Activated CD8-positive, alpha-beta memory T cell treated with anti-CD3 and anti-CD28 coated beads for 36 hours (primary cell): ENCODE results near the gene LMNTD1. TPM values are rescaled to one million over a fixed set of nuclear protein-coding genes. Genes with fewer than 3 reads are reported as not detected.
"Not testable (repeated sequence)": the region's sequence is repeated elsewhere in the genome, so short reads cannot be mapped to it uniquely, and the experiment has no call there.

Experiments used
- CTCF ChIA-PET: fragments of 350-600 bp; sonication (Branson Sonifier 250); formaldehyde crosslinking; loops from one replicate; lab custom pipeline; 2021; ENCODE audit warnings: antibody characterized with exemption; lab: Charles Lee
- POLR2A ChIA-PET: fragments of 350-600 bp; sonication (Branson Sonifier 250); formaldehyde crosslinking; loops from one replicate; lab custom pipeline; 2021; ENCODE audit warnings: antibody characterized with exemption; lab: Charles Lee
- total RNA-seq, 2 experiments: library from RNA; stranded (reverse); gene quantifications; one replicate each; pipeline ENCODE4 v1.2.3, GENCODE V29; 2021

LMNTD1 gene
- not detected for total RNA-seq

GRCh38 chr12:25553098-25553497 lies at the start of gene LMNTD1:
LMNTD1 (minus strand) TSS chr12:25553283; CDS start chr12:25552959, 324 bp downstream.
- CTCF ChIA-PET = interaction anchor here (1.5 kb wide), 1 partner anchor 55 kb away, joined by 4 read pairs; no protein-coding TSS in a partner anchor
- POLR2A ChIA-PET = no interaction called here

- ChIA-PET CTCF (no interaction called here), POLR2A (no interaction called here)
Observed at GRCh38 chr12:25598956-25599355, 45.9 kb upstream of the LMNTD1 start.

GRCh38 chr12:25595496-25595895 lies 42.4 kb upstream of the LMNTD1 start:
- CTCF ChIA-PET, POLR2A ChIA-PET: not testable (repeated sequence)

- ChIA-PET POLR2A (no interaction called here), CTCF (no interaction called here)
Observed at GRCh38 chr12:25594376-25594775, 41.3 kb upstream of the LMNTD1 start.

GRCh38 chr12:25592725-25593495 lies 39.8 kb upstream of the LMNTD1 start:
- ChIA-PET POLR2A (no interaction called here), CTCF (interaction anchor here (0.7 kb wide), 1 partner anchor 1153 kb away, joined by 3 read pairs; no protein-coding TSS in a partner anchor)

GRCh38 chr12:25591144-25591543 lies 38.1 kb upstream of the LMNTD1 start:
- CTCF ChIA-PET = no interaction called here
- POLR2A ChIA-PET = no interaction called here

GRCh38 chr12:25590011-25590721 lies 37.1 kb upstream of the LMNTD1 start:
- ChIA-PET POLR2A (no interaction called here), CTCF (no interaction called here)

GRCh38 chr12:25587346-25587745 lies 34.3 kb upstream of the LMNTD1 start:
- ChIA-PET POLR2A (no interaction called here), CTCF (no interaction called here)

GRCh38 chr12:25585662-25586061 lies 32.6 kb upstream of the LMNTD1 start:
- CTCF ChIA-PET = no interaction called here
- POLR2A ChIA-PET = no interaction called here

- ChIA-PET CTCF (no interaction called here), POLR2A (no interaction called here)
Observed at GRCh38 chr12:25585021-25585523, 32.0 kb upstream of the LMNTD1 start.

GRCh38 chr12:25584596-25584995 lies 31.5 kb upstream of the LMNTD1 start:
- ChIA-PET POLR2A (no interaction called here), CTCF (no interaction called here)

GRCh38 chr12:25583545-25583944 lies 30.5 kb upstream of the LMNTD1 start:
- ChIA-PET CTCF (no interaction called here), POLR2A (no interaction called here)

GRCh38 chr12:25581067-25581466 lies 28.0 kb upstream of the LMNTD1 start:
- CTCF ChIA-PET = no interaction called here
- POLR2A ChIA-PET = no interaction called here

- POLR2A ChIA-PET = no interaction called here
Observed at GRCh38 chr12:25578411-25579143, 25.5 kb upstream of the LMNTD1 start.

GRCh38 chr12:25574761-25575160 lies 21.7 kb upstream of the LMNTD1 start:
- ChIA-PET CTCF (no interaction called here), POLR2A (no interaction called here)

More at GRCh38 chr12:25578411-25579143, 25.5 kb upstream of the LMNTD1 start:
- CTCF ChIA-PET = no interaction called here

- POLR2A ChIA-PET = no interaction called here
- CTCF ChIA-PET = no interaction called here
Observed at GRCh38 chr12:25573346-25573745, 20.3 kb upstream of the LMNTD1 start.

GRCh38 chr12:25570418-25570817 lies 17.3 kb upstream of the LMNTD1 start:
- ChIA-PET POLR2A (no interaction called here), CTCF (no interaction called here)

GRCh38 chr12:25566202-25566949 lies 13.3 kb upstream of the LMNTD1 start:
- POLR2A ChIA-PET = no interaction called here
- CTCF ChIA-PET = no interaction called here

- POLR2A ChIA-PET = no interaction called here
- CTCF ChIA-PET = no interaction called here
Observed at GRCh38 chr12:25558586-25558985, 5.5 kb upstream of the LMNTD1 start.
